ENCODE results near the gene NPAS3.

NPAS3 gene

DNA sequence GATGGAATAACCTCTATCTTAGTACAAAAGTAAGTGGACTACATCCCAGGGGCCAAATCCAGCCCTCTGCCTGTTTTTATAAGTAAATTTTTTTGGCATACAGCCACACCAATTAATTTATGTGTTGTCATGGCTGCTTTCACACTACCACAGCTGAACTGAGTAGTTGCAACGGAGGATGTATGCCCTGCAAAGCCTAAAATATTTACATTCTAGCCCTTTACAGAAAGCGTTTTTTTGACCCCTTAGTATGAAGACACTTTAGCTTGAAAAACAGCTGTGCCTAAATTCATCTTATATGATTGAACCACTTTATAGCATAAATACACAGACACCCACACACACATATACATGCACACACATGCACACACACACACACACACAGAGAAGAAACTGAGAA lies 510.6 kb downstream of the NPAS3 start:
- DNase-seq (ENCODE audit: low read depth): no peak

DNA sequence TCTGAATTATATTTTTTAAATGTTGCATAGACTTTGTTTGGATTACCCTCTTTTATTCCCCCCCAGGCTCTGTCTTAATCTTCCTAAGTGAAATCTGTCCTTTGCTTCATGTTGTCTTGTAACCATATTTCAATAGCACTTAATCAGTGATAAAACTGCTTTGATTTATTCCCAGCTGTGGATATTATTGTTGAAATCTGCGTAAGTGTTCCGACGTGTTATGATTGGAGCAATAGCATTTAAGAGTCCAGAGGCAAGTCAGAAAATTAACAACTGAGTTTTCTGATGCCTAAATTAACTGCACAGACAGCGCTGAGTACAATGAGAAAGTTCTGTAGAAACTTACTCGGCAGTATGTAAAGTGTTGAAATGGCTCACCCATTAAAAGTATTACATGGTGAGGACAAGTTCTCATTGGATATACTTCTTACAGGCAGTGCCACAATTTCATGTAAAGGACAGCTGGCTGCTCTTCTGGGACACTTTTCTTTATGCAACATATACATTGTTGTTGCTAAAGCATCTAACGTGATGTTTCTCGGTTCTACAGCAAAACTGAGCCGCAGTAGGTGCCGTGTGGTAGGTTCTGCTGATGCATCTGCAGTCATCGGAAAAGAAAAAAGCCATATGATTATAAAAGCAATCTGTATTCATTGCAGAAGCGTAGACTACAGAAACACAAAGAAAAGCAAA lies 511.2 kb downstream of the NPAS3 start:
- DNase-seq (ENCODE audit: low read depth): no peak

DNA sequence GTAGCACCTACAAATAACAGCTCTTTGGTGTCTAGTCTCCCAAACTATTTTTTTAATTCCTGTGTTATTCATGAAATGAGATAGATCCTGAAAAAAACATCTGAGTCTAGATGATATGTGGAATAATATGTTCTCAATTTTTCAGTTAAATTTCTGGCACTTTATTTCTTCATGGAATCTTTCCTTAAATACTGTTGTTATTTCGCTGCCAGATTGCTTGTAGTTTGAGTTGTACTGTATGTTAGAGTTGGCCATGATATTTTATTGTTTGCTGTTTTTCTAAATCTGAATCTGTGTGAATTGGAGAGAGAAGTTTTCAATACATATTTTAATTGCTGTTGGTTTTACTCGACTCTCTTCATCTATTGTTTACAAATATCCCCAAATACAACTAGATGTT lies 511.7 kb downstream of the NPAS3 start:
- DNase-seq (ENCODE audit: low read depth): no peak

DNA sequence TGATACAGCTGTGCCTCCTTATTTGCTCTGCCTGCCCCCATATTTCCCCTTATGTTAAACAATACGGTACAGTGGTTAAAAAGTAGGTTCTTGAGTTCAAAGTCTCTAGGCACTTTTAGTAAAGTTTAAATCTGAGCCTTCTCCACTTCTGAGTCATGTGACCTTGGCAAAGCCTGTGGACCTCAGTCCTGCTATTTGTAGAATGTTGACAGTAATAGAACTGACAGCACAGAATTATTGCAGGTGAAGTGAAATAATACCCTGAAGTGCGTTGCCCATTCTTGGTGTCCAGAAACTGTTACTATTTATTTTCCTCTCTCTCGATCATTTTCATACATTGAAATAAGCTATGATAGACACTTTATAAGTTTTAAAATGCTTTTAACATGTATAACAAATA lies 512.5 kb downstream of the NPAS3 start:
- DNase-seq (ENCODE audit: low read depth): no peak

DNA sequence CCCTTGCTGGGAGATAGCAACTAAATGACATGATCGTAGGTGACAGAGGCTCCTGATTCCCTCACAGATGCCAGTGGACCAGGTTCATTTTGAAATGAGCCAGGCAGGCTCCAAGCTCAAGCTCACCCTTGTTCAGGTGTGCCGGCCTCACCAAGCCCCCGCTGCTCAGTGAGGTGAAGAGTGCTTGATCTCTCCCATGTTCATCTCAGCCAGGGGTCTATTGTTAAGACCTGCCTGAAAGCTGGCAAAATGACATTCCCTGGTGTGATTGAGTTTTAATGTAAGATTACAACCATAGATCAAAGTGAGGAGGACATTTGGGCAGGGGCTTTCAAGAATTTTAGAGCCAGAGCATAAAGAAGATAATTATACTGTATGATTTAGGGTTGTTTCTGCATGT lies 514.3 kb downstream of the NPAS3 start:
- no peak for DNase-seq (ENCODE audit: low read depth)

DNA sequence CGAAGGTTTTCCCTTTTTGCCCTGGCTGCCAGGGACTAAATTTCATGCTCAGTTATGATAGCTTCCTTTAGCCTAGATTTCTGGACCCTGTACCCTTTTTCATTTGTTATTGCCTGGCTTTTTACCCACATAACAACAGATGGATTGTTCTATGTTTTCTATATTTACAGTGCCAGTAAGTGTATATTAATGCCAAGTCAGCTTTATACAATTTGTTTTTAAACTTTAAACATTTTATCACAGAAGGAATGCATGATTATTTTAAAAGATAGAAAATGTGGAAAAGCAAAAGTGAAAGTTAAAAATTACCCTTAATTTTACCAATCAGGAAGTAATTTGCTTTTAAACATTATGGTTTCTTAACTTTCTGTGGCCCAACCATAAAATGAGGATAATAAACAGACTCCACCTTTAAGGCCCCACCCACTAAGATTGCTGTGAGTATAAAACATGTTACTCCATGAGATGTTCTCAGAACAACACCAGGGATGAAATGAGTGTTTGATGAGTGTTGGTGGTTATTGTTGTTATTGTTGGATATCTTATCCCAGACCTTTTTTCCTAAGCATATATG lies 515.4 kb downstream of the NPAS3 start:
- DNase-seq (ENCODE audit: low read depth): no peak

DNA sequence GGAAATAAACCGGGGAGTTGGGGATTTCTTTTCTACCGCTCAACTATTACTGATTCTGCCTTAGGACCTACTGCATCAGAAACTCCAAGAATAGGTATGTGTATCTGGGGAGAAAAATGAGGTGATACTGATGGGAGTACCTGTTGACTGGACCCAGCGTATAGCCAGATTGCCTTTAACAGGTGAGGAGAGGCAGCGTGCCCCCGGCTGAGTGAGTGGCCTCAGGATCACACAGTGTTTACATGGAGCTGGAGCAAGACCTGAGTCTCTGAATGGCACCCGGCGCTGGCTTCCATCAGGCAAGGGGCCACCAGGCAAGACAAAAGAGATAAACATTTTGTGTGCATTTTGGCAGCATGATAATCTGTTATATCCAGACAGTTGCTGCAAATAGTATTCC lies 516.0 kb downstream of the NPAS3 start:
- DNase-seq (ENCODE audit: low read depth): no peak

DNA sequence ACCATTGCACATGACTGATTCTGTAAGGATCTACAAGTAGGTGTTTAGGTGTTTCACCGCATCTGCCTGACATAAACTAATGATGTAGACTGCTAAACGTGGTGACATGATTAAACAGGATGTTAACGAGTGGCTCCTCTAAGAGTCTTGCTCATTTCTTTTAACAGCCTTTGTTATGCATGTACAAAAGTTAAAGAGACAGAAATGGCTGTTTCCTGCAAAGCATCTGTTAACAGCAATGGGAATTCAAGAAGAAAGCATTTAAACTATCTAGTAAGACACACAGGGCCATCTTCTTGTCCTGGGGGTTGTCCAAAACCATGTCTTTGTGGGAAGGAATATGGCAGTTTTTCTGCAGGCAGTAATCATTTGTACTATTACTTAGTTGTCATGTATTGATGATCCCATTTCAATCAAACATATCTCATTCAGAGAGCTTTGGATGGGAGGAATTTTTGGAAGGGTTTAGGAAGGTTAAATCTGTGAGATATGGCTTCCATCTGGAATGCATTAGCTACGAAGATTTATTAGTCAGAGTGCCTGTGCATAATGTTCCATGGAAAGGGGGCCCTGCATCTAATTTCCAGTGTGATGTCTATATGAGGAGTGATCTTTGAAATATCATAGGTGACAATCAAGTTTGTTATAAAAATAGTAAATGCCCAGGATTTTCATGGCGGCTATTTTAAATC lies 517.1 kb downstream of the NPAS3 start:
- DNase-seq (ENCODE audit: low read depth): no peak

DNA sequence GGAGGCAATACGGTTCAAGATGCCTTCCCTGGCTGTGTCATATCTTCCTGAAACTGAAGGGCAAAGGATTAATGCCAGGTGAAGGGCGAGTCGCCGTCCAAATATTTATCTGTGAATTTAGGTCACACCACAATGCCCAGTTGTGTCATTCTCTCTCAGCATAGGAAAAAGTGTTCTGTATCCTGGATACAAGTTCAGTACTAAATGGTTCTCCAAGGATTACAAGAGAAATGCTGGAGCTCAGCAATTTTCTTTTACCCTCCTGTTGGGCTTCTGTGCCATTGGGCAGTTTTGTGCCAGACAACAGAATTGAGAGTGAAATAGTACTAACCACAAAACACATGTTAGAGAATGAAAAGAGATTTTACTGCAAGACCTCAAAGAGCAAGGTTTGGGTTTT lies 518.3 kb downstream of the NPAS3 start:
- no peak for DNase-seq (ENCODE audit: low read depth)

DNA sequence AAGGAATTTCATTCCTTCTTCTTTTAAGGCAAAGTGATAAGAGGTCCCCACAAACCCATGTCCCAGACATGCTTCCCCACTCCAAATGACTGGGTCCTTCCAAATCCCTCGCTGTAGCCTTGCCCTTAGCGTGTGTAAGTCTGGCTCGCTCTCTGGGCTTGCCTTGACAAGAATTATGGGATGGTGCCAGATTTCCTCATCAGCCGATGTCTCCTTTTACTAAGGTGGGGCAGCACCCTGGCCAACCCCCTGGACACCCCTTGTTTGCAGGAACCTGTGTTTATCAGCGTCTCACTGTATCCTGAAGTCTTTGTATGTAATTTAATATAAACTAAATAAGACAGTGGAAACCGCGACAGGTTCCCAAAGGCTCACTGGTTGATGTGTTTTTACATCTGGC lies 518.9 kb downstream of the NPAS3 start:
- DNase-seq (ENCODE audit: low read depth): no peak

DNA sequence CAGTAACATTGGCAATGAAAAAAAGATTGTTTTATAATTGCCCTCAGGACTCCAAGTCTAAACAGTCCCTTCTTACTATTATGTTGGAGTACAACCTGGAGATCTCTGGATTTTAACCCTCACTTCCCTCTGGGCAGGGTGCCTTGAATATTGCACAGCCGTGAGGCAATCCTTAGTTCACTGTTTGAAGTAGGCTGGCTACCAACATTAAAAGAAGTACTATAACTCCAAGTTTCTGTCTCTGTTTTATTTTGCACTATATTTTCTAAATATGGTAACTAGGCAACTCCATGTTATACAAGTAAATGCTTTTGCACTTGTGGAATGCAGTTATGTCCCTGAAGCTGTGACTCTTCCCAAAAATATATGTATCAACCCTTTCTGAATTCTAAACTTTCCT lies 521.5 kb downstream of the NPAS3 start:
- DNase-seq (ENCODE audit: low read depth): no peak

DNA sequence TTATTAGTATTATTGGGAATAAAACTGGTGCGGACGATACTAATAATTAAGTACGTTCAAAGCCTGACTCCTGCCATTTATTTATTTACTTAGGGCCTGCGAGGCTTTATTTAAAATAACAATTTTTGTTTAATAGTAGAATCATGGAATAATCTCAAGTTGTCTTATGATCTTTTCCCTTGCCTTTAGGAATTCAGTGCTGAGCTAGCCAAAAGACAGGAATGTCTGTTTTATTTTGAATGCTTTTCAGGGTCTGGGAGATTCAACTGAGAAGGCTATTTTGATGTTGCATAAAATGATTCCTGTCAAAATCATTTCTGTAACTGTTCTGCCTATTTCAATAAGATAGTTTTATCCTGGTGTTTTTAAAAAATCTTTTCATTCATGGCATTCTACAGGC lies 522.4 kb downstream of the NPAS3 start:
- DNase-seq (ENCODE audit: low read depth): no peak

DNA sequence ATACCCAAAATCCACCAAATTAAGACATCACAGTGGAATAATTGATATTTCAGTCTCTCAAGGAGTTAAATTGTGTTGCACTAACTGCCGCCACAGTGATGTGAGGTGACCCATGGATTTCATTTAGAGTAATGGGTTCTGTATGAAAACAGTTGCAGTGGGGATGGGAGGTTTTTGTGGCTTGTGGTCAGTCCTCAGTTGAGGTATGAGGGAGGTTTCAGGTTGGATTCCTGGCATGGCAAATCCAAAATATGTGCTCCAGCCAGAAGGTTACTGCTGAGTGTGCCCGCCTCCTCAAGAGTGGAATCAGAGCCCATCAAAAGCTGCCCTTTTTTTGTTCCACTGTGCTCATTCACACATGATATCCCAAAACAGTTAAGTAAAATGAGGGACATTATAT lies 525.1 kb downstream of the NPAS3 start:
- DNase-seq (ENCODE audit: low read depth): no peak

DNA sequence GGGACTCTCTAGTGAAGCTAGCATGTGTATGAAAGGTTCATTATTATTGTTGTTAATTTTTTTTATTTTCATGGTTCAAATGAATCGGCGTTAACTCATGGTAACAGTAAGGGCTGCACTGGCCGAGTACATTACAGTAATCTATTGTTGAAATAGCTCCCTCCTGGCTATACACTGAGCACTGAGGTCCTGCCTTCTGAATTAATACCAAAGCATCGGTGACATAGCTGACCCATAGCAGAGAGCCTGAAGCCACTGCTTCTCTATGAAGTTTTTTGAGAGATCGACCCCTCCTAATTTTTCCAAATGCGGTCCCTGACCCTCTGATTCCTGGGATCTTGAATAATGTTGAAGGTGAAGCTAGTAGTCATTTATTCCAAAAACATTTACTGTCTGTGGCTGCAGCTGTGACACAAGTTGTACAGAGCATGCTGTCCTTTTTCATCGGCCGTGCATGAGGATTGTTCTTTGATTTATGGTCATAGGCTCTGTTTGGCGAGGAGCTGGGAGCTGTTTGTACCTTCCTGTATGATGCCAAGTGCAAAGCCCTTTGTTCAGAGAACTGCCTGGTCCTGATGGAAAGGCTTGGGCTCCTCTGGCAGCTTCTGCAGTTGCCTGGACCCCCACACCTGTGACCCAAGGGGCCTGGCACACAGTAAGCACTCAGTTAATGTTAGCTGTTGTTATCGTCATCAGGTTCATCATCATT lies 525.7 kb downstream of the NPAS3 start:
- no peak for DNase-seq (ENCODE audit: low read depth)

DNA sequence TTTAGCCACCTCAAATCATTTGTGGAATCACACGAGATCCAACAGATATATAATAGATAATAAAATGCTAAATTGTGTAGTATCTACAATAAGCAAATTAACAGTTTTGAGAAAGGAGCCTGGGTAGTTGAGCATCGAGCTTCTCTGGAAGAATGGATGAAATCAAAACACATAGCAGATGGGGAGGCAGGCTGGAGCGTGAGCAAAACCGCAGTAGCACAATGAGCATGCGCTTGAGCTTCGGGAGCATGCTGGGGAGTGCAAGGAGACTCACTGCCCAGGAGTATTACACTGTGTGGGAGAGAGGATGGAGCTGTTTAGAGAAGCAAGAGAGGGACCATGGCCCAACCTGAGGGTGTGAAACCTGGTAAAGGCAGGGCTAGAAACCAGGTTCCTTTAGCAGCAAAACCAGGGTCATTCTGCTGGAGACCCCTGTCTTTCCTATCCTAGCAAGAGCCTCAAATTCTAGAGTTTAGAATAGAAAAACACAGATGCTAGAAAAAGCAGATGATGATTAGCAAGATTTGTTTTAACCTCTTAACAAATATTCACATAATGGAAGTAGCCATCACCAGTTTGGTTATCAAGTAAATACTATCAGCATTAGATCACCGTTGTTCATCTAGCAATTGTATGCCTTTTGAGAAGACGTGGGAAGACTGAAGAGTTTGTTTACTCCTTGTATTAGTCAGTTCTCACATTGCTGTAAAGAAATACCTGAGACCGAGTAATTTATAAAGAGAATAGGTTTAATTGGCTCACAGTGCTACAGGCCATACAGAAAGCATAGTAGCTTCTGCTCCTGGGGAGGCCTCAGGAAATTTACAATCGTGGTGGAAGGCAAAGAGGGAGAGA lies 527.4 kb downstream of the NPAS3 start:
- no peak for DNase-seq (ENCODE audit: low read depth)

DNA sequence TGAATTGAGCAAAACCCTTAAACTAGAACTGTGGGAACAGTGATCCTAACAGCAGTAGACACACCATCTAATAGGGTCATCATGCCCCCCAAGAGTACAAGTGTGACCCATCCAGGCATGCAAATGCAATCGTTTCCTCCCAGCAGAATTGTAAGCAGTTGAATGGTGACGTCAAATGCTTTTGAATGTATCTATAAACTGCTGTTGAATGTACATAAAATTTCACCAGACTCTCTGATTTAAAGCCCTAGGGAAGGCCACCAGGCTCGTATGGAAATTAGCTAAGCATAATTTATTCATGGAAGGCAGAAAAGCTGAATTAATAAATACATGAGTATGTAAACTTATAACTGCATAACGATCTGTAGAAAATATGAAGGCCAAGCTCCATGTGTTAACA lies 529.3 kb downstream of the NPAS3 start:
- no peak for DNase-seq (ENCODE audit: low read depth)

DNA sequence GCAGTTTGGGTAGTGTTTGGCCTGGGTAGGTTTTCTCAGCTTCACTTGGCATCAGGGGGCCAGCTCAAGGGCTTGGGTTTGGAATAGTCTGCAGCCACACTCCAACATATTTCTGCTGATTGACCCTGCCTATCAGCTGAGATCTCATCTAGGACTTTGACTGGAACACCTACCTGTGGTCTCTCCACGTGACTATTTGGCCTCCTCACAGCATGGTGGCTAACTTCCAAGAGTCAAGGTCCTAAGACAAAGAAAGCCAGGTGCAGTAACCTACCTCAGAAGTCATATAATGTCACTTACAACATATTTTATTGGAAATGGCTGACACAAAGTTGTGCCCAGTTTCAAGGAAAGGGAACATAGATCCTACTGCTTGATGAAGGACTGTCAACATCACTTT lies 531.2 kb downstream of the NPAS3 start:
- DNase-seq (ENCODE audit: low read depth): no peak

DNA sequence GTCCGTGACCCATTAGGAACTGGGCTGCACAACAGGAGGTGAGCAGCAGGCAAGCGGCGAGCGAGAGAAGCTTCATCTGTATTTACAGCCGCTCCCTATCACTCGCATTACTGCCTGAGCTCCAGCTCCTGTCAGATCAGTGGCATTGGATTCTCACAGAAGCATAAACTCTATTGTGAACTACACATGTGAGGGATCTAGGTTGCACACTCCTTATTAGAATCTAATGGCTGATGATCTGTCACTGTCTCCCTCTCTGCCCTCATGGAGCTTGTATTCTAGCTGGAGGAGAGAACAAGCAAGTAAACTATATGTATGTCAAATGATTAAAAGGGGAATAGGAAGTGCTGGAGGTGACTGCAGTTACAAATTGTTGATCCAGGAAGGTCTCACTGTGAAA lies 533.1 kb downstream of the NPAS3 start:
- DNase-seq (ENCODE audit: low read depth): no peak

DNA sequence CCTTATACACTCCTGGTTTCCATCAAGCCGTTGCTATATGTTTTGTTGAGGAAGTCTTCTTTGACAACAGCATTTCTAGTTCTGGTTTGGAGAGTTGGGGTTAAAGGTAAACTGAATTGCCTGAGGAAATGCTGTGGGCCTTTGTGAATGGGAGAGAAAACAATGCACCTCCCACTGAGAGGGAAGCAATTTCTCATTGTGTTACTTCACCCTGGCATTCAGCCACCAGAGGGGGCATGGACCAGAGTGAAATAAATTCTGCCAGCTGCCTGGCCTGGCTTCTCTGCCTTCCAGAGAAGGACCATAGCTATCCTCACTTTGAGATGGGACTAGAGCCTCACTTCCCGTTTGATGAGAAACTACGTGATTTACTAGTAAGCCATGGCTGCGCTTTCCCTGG lies 536.9 kb downstream of the NPAS3 start:
- DNase-seq (ENCODE audit: low read depth): no peak

DNA sequence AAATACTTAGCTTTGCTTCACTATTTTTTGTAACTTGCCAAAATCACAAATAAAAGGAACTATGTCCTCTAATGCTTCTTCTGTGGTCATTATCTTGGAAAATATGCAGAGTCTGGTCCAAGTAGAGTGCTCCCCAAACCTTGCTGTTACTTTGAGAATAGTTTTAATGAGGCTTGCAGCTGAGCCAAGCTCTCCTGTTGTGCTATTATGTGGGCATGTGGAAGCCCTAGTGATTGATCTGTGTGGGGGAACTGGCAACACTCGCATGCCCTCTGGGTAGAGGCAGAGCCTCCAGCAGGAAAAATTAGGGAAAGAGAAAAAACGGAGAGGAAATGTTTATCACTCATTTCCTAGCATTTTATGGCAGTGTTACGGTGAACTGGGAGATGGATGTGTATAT lies 539.1 kb downstream of the NPAS3 start:
- DNase-seq (ENCODE audit: low read depth): no peak

DNA sequence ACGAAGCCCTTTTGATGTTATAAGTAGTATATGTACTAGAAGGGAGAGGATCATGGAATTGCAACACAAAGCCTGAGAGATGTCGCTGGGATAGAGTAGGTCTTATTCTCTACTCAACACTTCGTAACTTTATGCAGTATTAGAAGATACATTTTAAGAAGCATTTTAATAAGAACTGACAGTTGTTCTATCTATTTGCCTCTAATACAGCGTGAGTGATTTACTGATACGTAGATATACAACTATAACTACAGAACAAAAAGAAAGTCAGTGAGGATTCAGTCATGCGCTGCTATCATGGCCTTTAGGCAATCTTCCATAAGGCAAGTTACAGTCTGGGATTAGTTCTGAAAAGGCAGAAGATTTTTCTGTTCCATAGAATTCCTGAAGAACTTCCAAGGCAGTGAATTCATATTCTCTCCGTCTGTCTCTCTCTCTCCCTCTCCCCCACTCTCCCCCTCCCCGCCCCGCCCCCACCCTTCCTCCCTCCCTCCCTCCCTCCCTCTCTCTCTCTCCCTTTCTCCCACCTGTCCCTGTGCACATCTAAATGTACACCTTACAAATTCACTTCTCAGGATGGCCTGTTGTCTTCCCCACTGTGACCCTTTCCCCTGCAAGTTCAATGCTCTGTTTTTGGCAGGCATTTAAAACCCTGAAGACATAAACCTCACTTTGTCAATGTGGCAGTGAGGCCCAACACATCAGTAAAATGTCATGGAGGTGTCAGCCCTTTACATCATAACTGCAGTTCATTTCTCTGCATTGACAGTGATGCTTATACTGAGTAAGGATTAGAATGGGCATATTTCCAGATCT lies 541.6 kb downstream of the NPAS3 start:
- DNase-seq (ENCODE audit: low read depth): no peak

DNA sequence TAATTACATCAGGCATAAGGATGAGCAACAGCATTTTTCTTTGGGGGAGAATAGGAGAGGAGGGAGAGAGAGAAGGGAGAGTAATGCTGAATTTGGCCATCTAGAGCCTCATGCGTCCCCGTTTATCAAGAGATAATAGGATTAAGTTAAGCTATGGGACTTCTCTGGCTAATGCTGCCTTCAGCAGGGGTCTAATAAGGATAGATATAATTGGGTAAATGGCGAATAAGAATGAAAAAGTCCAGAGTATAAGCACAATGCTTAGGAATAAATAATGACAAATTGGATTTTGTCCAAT lies 542.2 kb downstream of the NPAS3 start:
- DNase-seq (ENCODE audit: low read depth): no peak
